GM21390 (cell line): ENCODE data around the gene CD151.

ENCODE experiments used
- ATAC-seq: cut with Tn5 transposase; IDR thresholded peaks from one replicate; pipeline ENCODE4 v1.9.1; 2021; ENCODE audit not compliant: unreplicated experiment

The CD151 gene

GRCh38 chr11:796565-797295 lies 36.0 kb upstream of the CD151 start:
- ATAC-seq = no peak

GRCh38 chr11:797296-798092 lies 35.3 kb upstream of the CD151 start:
- peak; percentile 38 for ATAC-seq

- ATAC-seq = peak; percentile 68
Observed at GRCh38 chr11:798093-798713, 34.5 kb upstream of the CD151 start, which contains the start of gene SLC25A22. TSS of gene SLC25A22 (minus strand) at chr11:798281. CDS start at chr11:795006, 3,275 bp downstream.

GRCh38 chr11:799641-800316 lies 33.0 kb upstream of the CD151 start:
- ATAC-seq = no peak

GRCh38 chr11:800473-800872 lies 32.3 kb upstream of the CD151 start:
- ATAC-seq = no peak

GRCh38 chr11:801097-801780 lies 31.5 kb upstream of the CD151 start:
- ATAC-seq = no peak

GRCh38 chr11:802018-802617 lies 30.6 kb upstream of the CD151 start:
- no peak for ATAC-seq

- ATAC-seq = no peak
Observed at GRCh38 chr11:802693-803466, 29.9 kb upstream of the CD151 start.

- ATAC-seq = no peak
Observed at GRCh38 chr11:803467-803742, 29.3 kb upstream of the CD151 start.

GRCh38 chr11:803770-804598 lies 28.8 kb upstream of the CD151 start:
- no peak for ATAC-seq

- no peak for ATAC-seq
Observed at GRCh38 chr11:804599-804964, 28.2 kb upstream of the CD151 start.

- ATAC-seq = no peak
Observed at GRCh38 chr11:808427-809286, 24.1 kb upstream of the CD151 start.

- peak; percentile 70 for ATAC-seq
Observed at GRCh38 chr11:809287-810039, 23.3 kb upstream of the CD151 start, which contains the start of gene RPLP2. TSS of gene RPLP2 (plus strand) at chr11:809967. CDS start at chr11:810235, 268 bp downstream.

- ATAC-seq = no peak
Observed at GRCh38 chr11:810040-810567, 22.6 kb upstream of the CD151 start.

GRCh38 chr11:811446-812245 lies 21.1 kb upstream of the CD151 start:
- no peak for ATAC-seq

- no peak for ATAC-seq
Observed at GRCh38 chr11:812390-812789, 20.4 kb upstream of the CD151 start.
